A673 (cell line): ENCODE results near the gene TRAF3IP1.

ENCODE experiments used
- EZH2 ChIP-seq: fragments of 200-600 bp; sonication (generic); IDR thresholded peaks from 2 replicates; pipeline ENCODE4 v1.6.1; 2017; ENCODE audit warnings: borderline replicate concordance, low read depth, mild to moderate bottlenecking, mixed read lengths, antibody characterized with exemption, low read length; ENCODE audit not compliant: poor library complexity, severe bottlenecking
- TF ChIP-seq, protein P1 (sequence below): fragments of 300-800, 200-600 bp; sonication (generic); conservative IDR thresholded peaks from 2 replicates; pipeline ENCODE4 v1.5.1; 2017; ENCODE audit warnings: low read depth, mild to moderate bottlenecking, antibody characterized with exemption, low read length, moderate library complexity, mixed read lengths

GRCh38 chr2:238278626-238279323 lies 41.5 kb upstream of the TRAF3IP1 start:
- TF ChIP-seq, protein P1, sequence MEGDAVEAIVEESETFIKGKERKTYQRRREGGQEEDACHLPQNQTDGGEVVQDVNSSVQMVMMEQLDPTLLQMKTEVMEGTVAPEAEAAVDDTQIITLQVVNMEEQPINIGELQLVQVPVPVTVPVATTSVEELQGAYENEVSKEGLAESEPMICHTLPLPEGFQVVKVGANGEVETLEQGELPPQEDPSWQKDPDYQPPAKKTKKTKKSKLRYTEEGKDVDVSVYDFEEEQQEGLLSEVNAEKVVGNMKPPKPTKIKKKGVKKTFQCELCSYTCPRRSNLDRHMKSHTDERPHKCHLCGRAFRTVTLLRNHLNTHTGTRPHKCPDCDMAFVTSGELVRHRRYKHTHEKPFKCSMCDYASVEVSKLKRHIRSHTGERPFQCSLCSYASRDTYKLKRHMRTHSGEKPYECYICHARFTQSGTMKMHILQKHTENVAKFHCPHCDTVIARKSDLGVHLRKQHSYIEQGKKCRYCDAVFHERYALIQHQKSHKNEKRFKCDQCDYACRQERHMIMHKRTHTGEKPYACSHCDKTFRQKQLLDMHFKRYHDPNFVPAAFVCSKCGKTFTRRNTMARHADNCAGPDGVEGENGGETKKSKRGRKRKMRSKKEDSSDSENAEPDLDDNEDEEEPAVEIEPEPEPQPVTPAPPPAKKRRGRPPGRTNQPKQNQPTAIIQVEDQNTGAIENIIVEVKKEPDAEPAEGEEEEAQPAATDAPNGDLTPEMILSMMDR = no peak
- no peak for TF ChIP-seq EZH2
